NCI-H1436 treated with DMSO at 0.1 percent for 48 hours (cell line): Measurements from ENCODE around the gene ERGIC1.
"Not testable (repeated sequence)": the region's sequence is repeated elsewhere in the genome, so short reads cannot be mapped to it uniquely, and the experiment has no call there.

ENCODE experiments used
- DNase-seq: peaks from one replicate; lab custom pipeline; 2025; lab: John Stamatoyannopoulos, UW

ERGIC1 gene

DNA sequence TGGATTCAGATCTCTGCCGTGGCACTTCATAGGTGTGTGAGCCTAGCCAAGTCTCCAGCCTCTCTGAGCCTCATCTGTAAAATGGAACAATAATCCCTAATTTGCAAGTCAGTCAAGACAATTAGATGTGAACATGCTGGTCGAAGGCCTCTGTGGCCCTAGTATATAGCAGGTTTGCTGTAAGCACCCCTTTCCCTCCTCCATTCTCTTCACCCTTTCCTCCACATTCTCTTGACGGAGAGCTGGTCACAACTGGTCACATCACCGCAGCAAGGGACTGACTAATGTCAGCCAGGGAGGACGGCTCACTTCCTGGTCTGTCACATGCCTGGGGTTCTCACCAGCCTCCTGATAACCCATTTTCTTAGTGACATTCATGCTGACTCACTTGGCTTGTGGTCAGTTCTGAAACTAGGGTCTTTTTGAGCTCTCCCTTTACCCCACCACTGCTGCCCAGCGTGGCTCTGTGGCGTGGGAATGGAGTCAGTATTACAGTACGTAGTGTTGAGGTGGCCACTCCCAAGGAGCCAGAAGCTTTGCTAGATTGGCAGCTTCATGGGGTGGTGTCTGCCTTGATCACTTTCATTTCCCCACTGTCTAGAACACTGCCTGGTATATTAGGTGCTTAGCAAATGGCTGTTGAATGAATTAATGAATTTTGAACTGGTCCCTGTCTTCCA is 47.8 kb downstream of the ERGIC1 start:
- DNase-seq = no peak

DNA sequence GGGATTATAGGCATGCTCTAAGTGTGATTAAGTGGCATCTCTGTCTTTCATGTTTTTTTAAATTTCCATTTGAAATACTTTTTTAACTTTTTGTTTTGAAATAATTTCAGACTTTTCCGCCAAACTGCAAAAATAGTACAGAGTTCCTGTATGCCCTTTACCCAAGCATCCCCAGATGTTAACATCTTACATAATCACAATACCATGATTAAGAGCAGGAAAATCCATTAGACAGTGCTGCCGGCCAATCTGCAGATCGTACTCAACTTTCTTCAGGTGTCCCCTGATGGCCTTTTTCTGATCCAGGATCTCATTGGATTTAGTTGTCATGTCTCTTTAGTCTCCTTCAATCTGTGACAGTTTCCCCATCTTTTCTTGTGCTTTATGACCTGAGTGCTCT is 49.0 kb downstream of the ERGIC1 start:
- DNase-seq = no peak

DNA sequence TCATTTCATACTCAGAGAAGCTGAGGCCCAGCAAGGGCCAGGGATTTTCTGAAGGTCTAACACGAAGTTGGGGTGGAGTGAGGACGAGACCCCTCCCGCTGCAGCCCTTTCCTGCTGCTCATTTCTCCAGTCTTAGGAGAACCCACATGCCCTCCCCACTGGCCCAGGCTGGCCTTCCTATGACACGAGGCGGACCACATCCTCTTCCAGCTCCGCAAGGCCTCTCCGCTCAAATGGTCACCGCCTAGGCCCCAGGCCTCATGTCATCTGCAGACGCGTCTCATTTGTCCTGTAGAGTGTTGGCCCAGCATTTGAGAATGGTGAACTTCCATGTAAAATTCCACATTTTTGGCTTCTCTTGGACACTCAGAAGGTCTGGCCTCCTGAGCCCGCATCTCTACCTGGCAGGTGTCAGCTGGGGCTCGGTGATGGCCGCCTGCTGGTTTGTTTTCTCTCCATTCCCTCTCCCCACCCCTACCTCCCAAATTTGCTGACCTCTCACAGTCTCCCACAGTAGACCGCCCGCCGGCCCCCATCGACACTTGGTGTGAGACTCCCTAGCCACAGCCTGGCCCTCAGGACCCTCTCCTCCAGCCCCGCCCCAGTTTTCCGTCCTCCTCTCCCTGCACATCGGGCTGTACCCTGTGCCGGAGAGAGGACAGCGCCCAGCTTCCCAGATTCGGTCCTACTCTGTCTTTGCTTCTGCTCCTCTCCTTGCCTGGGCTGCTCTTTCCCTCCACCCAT is 51.7 kb downstream of the ERGIC1 start:
- no peak for DNase-seq

DNA sequence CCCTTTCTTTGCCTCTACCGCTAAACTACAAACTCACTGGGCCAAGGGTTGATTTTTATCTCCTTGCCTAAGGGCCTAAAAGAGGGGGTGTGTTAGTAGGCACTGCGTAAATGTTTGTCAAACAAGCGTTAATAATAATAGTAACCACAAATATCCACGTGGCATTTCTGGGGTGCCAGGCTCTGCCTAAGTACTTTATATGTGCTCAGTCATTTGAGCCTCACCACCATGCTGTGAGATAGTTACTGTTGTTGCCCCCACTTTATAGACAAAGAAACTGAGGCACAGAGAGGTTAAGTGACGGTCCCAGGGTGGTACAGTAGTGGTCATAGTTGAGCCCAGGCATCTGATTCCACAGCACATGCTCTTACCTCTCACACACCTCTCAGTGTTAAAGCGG is 52.4 kb downstream of the ERGIC1 start:
- DNase-seq = no peak

DNA sequence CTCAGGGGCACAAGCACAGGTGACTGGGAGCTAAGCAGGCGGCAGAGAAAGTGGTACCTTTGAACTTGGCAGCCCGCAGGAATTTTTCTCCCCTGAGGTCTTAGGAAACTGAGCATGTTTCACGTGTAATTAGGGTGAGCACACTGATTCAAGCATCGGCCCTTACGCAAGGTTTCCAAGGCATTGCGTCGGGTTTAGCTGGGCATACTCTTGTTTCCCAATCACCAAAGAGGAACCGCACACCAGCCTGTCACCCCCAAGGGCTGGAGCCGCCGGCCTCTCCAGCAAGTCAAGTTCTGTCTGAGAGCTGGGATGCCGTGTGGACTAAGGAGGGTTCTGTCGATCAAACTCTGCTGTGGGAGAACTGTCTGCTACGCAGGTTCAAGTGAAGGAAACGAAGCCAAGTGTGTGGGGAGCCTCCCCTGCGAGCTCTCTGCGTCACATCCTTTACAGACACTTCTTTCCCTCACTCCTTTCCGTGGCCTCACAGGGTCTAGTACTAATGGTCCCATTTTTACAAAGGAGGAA is 53.0 kb downstream of the ERGIC1 start:
- no peak for DNase-seq

DNA sequence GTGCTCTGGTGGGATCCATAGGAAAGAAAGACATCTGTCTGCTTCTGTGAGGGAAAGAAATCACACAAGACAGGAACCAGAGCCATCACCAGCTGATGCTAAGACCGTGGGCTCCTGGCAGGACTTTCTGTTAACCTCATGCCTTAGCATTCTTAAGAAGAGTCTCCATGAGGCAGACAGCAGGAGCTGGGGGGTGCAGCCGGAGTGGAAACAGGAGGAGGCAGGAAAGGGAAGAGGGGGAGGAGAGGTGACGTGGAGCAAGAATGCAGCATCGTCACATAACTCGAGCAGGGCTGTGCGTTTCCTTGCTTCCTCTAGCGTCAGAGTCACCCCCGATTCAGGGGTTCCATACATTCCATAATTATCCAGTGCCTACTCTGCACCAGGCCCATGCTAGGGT is 53.6 kb downstream of the ERGIC1 start:
- DNase-seq = no peak

DNA sequence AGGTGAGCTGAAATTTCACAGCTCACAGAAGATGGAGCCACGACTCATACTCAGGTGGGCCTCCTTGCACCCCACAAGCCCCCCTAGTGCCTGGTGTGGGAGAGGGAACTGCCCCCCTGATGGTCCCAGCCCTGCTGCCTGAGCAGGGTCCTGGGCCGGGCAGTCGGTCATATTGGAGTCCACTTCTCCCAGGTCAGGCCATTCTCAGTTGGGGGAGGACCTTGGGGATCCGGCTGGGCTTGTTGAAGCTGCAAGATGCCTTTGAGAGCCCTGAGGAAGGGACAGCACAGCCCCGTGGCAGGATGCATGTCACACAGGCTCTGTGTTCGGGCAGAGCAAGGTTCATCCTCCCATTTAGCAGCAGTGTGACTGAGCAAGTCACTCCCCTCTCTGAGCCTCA is 56.6 kb downstream of the ERGIC1 start:
- no peak for DNase-seq

DNA sequence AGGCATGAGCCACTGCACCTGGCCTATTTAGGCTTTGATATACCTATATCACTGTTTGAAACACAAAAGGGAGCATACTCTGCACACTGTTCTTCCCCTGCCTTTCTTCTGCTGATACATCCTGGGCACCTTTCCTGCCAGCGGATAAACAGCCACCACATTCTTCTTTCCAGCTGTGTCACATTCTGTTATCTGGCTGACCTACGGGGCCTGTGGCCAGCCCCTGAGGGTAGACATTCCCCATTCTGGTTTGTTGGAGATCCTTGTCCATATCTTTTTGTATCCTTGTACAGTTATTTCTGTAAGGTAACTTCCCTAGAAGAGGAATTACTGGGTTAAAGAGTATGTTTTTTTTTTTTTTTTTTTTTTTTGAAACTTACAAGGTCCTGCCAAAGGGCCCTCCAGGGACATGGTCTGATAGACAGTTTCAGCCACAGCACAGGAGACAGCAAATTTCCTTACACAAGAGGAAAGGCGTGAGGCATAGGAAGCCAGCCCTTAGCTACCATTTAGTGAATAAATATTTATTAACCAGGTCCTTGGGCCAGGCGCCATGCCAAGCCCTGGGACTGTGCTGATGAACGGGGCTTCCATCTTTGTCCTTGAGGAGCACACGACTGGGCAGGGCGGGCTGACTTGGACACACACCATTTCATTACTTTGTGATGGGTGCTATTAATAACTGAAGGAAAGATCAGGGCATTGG is 57.8 kb downstream of the ERGIC1 start:
- DNase-seq = no peak

DNA sequence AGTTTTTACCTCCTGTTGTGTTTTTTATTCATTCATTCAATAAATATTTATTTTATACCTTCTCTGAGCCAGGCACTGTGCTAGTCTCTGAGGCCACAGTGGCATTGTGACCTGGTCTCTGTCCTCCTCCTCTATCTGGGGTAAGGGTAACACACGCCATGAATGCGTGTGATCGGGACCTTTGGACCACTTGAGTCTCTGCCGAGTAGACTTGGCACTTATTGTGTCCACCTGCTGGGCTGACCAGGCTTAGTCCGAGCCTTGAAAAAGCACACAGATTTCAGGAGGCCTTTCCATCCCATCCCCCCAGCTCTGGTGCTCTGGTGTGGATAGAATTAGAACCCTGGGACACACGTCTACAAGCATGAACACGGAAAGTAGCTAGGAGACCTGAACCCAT is 58.7 kb downstream of the ERGIC1 start:
- no peak for DNase-seq

DNA sequence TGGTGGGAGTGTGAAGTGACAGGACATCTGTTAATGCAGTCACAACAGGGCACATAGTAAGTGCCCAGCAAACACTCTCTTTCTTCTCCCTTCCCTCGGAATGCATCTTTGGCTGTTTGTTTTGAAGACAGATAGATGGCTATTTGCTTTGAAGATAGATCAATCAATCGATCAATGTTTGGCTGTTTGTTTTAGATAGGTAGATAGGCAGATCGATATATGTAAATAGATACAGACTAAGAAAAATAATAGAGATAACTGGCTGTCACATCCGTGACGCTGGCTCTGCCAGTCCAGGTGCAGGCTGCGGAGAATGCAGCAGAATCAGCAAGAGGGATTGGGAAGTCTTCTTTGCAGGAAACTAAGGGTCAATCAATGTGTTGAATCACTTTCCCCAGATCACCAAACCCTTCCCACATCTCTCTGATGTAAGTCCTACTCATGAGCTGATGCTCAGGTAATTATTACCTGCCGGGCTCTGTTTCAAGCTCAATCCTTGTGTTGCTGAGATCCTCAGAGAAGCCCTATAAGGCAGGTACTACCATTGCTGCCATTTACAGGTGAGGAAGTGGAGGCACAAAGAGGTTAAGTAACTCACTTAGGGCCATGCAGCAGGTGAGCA is 60.8 kb downstream of the ERGIC1 start:
- no peak for DNase-seq

DNA sequence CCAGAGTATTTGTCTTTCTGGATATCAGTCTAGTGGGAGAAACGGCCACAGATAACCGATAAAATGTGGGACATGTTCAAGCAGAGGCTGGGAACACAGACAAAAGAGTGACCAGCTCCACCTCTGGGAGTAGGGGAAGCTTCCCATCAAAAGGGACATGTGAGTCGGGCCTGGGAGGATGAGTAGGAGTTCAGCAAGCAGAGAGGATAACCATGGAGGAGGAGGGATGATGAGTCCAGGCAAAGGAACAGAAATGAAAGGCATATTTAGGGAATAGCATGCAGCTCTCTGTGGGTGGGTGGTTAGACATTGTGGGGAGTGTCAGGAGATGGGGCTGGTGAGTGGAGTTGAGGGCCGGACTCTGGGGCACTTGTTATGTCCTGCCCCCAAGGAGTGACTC is 61.5 kb downstream of the ERGIC1 start:
- DNase-seq = no peak

DNA sequence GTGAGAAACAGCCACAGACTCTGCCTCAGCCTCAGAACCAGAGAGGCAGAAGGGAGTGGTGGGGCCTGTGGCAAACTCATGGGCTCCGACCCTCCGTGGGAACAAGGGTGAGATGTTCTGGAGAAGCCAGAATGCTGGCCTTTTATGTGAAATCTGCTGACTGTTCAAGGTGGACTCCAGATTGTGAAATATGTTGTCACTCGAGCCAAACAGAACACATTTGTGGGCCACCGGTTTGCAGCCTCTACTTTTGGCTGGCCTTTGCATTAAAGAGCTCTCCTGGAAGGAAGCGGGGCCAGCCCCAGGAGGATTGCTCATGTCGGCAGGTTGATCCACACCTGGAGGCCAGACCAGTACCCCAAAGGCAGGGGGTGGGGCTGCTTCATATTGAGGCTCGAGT is 62.4 kb downstream of the ERGIC1 start:
- DNase-seq = no peak

DNA sequence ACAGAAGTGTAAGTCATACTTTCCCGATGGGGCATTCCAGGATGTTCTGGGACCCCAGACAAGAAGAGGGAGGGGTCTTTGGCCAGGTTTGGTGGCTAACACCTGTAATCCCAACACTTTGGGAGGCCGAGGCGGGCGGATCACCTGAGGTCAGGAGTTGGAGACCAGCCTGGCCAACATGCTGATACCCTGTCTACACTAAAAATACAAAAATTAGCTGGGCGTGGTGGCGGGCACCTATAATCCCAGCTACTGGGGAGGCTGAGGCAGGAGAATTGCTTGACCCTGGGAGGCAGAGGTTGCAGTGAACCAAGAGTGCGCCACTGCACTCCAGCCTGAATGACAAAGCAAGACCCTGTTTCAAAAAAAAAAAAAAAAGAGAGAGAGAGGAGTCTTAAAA is 63.0 kb downstream of the ERGIC1 start:
- DNase-seq = not testable (repeated sequence)

DNA sequence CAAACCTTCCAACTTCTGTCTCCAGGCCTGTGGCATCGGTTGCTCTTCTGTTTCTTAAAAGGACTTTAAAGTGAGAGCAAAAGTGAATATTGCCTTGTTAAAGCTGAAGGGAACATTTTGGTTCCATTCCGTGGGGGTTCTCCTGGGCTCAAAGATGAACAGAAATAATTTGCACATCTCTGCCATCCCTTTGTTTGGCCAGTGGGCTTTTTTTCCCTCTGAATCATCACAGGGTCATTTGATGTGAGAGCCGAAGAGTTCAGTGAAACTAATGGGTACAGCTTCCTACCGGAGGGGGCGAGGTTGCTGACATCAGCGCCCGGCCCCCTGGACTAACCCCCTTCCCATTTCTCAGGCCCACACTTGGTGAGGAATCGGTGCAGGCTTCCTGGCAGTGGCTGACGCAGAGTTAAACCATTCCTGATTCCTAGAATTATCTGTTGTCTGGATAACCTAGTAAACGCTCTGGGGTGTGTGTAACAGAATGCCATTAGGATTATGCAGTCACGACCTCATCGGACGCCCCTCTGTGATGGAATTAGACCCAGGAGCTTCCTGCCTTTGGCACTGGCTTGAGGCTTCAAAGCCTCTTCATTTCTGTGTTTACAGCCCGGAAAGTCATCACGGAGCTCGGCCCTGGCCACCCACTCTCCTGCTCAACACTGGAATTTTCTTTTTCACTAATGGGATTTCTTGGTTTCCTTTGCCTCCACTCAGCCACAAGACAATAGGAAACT is 63.6 kb downstream of the ERGIC1 start:
- DNase-seq = no peak

DNA sequence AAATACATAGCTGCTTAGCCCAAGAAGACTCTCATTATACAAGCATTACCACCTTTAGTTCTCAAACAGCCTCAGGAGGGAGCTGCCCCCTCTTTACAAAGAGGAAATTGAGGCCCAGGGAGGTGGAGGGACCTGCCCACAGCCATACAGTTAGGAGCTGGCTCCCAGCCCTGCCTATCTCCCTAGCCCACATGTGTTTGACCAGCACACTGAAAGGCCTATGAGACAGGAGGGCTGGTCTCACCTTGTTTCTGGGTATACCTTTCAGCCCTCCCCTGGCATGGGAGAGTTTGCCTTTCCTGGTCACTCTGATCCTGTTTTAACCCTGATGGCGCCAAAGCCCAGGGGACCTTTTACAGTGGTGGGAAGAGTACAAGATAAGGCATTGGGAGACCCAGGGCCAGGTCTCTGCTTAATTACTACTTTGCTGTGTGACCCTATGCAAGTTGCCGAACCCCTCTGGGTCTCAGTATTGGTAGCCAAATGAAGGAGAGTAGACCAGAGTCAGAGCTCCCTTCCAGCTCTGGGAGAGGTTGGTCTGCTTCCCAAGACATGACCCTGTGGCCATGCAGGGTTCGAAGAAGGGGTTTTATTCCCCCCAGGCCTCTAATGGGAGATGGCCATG is 64.3 kb downstream of the ERGIC1 start:
- no peak for DNase-seq

DNA sequence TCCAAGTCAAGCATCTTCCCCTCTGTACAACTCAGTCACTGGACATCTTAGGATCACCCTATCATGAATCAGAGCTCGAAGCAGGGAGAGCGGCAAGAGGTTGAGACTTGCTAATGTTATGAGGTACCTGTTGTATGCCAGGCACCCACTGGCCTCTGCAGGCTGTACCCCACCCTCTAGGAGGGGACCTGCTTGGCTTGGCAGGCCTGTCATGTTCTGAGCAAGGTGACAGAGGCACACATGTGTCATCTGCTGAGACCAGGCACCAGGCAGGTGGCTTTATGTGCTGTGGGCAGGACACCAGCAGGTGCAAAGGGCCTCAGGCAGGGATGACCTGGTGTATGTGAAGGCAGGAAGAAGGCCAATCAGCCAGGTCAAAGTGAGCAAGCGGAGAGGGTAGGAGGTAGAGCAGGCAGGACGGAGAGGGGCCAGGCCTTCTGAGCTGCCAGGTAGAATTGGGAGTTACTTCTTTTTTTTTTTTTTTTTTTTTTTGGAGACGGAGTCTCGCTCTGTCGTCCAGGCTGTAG is 64.9 kb downstream of the ERGIC1 start:
- no peak for DNase-seq

DNA sequence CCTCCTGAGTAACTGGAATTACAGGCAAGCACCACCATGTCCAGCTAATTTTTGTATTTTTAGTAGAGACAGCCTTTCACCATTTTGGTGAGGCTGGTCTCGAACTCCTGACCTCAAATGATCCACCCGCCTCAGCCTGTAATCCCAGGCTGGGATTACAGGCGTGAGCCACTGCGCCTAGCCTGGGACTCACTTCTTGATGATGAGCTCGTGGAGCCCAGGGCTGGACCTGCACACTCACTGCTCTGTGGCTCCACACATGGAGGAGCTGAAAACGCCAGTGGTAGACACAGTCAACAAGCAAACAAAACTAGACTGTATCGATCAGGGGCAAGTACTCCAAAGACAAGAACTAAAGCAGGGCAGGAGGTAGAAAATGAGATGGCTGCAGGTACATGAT is 65.4 kb downstream of the ERGIC1 start:
- DNase-seq = no peak

DNA sequence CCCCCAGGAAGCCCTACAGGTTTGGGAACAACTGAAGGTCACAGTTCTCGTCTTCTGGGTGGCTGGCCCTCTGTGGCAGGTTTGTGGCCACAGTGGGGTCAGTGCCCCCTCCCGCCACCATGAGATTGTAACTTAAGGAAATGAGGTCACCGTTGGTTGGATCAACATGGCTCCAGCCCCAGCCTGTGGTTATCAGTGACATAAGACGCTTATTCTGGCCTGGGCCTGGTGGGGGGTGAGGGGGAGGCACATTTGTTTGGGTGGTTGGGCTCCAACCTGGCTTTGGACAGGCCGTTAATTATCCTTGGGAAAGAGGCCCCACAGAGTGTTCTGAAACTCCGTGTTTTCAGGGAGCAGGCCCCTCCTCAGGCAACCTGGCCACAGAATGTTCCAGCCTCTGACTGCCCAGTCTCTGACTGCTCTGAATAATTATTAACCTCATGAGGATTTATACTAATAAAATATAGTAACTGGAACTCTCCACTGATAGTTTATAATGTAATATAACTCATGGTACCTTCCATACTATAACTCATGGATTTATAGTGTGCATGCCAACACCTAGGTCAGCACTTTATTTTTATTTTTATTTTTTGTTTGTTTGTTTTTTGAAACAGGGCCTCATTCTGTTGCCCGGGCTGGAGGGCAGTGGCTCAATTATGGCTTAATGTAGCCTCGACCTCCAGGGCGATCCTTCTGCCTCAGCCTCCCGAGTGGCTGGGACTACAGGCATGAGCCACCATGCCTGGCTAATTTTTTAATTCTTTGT is 67.1 kb downstream of the ERGIC1 start:
- no peak for DNase-seq

DNA sequence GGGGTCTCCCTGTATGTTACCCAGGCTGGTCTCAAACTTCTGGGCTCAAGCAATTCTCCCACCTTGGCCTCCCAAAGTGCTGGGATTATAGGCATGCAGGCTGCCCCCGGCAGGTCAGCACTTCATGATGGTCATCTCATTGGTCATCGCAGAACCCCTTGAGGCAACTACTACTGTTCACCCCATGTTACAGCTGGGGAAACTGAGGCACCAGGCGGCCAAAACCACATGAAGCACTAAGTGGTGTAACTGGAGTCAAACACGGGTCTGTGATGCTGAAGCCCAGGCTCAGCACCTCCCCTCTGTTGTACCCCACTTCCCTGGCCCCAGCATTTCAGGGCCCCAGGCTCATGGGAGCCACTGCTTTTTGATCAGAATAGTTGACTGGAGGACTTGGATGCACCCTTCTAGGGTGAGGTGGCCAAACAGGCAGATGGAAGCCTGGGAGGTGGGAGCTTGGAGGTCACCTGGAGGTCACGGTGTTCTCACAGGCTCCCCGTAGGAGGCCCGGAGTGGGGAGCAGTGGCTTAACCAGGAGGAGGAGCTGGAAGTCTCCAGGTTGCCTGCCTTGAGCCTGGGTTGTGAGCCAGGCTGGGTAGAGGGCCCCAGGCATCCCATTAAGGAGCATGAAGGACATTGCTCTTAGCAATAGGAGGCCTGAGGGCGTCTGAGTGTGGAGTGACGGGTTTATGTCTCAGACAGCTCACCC is 67.9 kb downstream of the ERGIC1 start:
- DNase-seq = no peak
